ENCODE data around the gene SEMA4C.
"Not testable (repeated sequence)": the region's sequence is repeated elsewhere in the genome, so short reads cannot be mapped to it uniquely, and the experiment has no call there.

Gene SEMA4C

GRCh38 chr2:96897491-96898134 lies 27.7 kb upstream of the SEMA4C start:
- no peak overlapping the region for H3K27ac ChIP-seq (ENCODE audit: low read depth, low read length)
- H3K36me3 ChIP-seq (ENCODE audit: control insufficient read depth, insufficient read depth, low read length): no peaks in the 10 kb centered on the region
- H3K27me3 ChIP-seq (ENCODE audit: control insufficient read depth, insufficient read depth, low read length): no peaks in the 10 kb centered on the region
- H3K9me3 ChIP-seq (ENCODE audit: control insufficient read depth, insufficient read depth, low read length): no peaks in the 10 kb centered on the region
- peaks cover 14% of the 10 kb centered on the region; the same call in 1 of the 2 replicates for H3K4me1 ChIP-seq (ENCODE audit: control insufficient read depth, insufficient read depth, low read length)
- no peak overlapping the region for H3K9ac ChIP-seq (ENCODE audit: low read depth, low read length)
- no peak overlapping the region for H3K4me3 ChIP-seq (ENCODE audit: low read depth, low read length)

GRCh38 chr2:96895746-96896651 lies 26.1 kb upstream of the SEMA4C start:
- H3K4me3 ChIP-seq (ENCODE audit: low read depth, low read length): no peak overlapping the region
- no peaks in the 10 kb centered on the region for H3K36me3 ChIP-seq (ENCODE audit: control insufficient read depth, insufficient read depth, low read length)
- H3K4me1 ChIP-seq (ENCODE audit: control insufficient read depth, insufficient read depth, low read length): peaks cover 19% of the 10 kb centered on the region; the same call in 1 of the 2 replicates
- H3K27me3 ChIP-seq (ENCODE audit: control insufficient read depth, insufficient read depth, low read length): no peaks in the 10 kb centered on the region
- no peaks in the 10 kb centered on the region for H3K9me3 ChIP-seq (ENCODE audit: control insufficient read depth, insufficient read depth, low read length)
- H3K27ac ChIP-seq (ENCODE audit: low read depth, low read length): no peak overlapping the region
- no peak overlapping the region for H3K9ac ChIP-seq (ENCODE audit: low read depth, low read length)

GRCh38 chr2:96895032-96895745 lies 25.3 kb upstream of the SEMA4C start:
- H3K36me3 ChIP-seq (ENCODE audit: control insufficient read depth, insufficient read depth, low read length): no peaks in the 10 kb centered on the region
- no peak overlapping the region for H3K9ac ChIP-seq (ENCODE audit: low read depth, low read length)
- H3K27ac ChIP-seq (ENCODE audit: low read depth, low read length): no peak overlapping the region
- no peak overlapping the region for H3K4me3 ChIP-seq (ENCODE audit: low read depth, low read length)
- H3K27me3 ChIP-seq (ENCODE audit: control insufficient read depth, insufficient read depth, low read length): no peaks in the 10 kb centered on the region
- H3K9me3 ChIP-seq (ENCODE audit: control insufficient read depth, insufficient read depth, low read length): no peaks in the 10 kb centered on the region
- H3K4me1 ChIP-seq (ENCODE audit: control insufficient read depth, insufficient read depth, low read length): peaks cover 20% of the 10 kb centered on the region; the same call in 1 of the 2 replicates

GRCh38 chr2:96894151-96894531 lies 24.3 kb upstream of the SEMA4C start:
- H3K36me3 ChIP-seq (ENCODE audit: control insufficient read depth, insufficient read depth, low read length): no peaks in the 10 kb centered on the region
- H3K4me1 ChIP-seq (ENCODE audit: control insufficient read depth, insufficient read depth, low read length): peaks cover 20% of the 10 kb centered on the region; the same call in 1 of the 2 replicates
- no peak overlapping the region for H3K4me3 ChIP-seq (ENCODE audit: low read depth, low read length)
- no peak overlapping the region for H3K27ac ChIP-seq (ENCODE audit: low read depth, low read length)
- H3K9me3 ChIP-seq (ENCODE audit: control insufficient read depth, insufficient read depth, low read length): no peaks in the 10 kb centered on the region
- H3K9ac ChIP-seq (ENCODE audit: low read depth, low read length): no peak overlapping the region
- H3K27me3 ChIP-seq (ENCODE audit: control insufficient read depth, insufficient read depth, low read length): no peaks in the 10 kb centered on the region

- Histone ChIP-seq H3K36me3 (ENCODE audit: control insufficient read depth, insufficient read depth, low read length) (no peaks in the 10 kb centered on the region), H3K4me1 (ENCODE audit: control insufficient read depth, insufficient read depth, low read length) (peaks cover 20% of the 10 kb centered on the region; the same call in 1 of the 2 replicates), H3K9ac (ENCODE audit: low read depth, low read length) (no peak overlapping the region), H3K4me3 (ENCODE audit: low read depth, low read length) (no peak overlapping the region), H3K27me3 (ENCODE audit: control insufficient read depth, insufficient read depth, low read length) (no peaks in the 10 kb centered on the region), H3K9me3 (ENCODE audit: control insufficient read depth, insufficient read depth, low read length) (no peaks in the 10 kb centered on the region), H3K27ac (ENCODE audit: low read depth, low read length) (no peak overlapping the region)
These were observed 23.6 kb upstream of the SEMA4C start for GRCh38 chr2:96893289-96894150.

GRCh38 chr2:96891591-96892333 lies 21.9 kb upstream of the SEMA4C start:
- H3K36me3 ChIP-seq (ENCODE audit: control insufficient read depth, insufficient read depth, low read length): no peaks in the 10 kb centered on the region
- no peak overlapping the region for H3K9ac ChIP-seq (ENCODE audit: low read depth, low read length)
- no peak overlapping the region for H3K4me3 ChIP-seq (ENCODE audit: low read depth, low read length)
- H3K27ac ChIP-seq (ENCODE audit: low read depth, low read length): peak overlapping the region; percentile 11
- peaks cover 20% of the 10 kb centered on the region; the same call in 1 of the 2 replicates for H3K4me1 ChIP-seq (ENCODE audit: control insufficient read depth, insufficient read depth, low read length)
- no peaks in the 10 kb centered on the region for H3K27me3 ChIP-seq (ENCODE audit: control insufficient read depth, insufficient read depth, low read length)
- H3K9me3 ChIP-seq (ENCODE audit: control insufficient read depth, insufficient read depth, low read length): no peaks in the 10 kb centered on the region

GRCh38 chr2:96890726-96891385 lies 21.0 kb upstream of the SEMA4C start:
- Histone ChIP-seq H3K9ac (ENCODE audit: low read depth, low read length) (no peak overlapping the region), H3K27ac (ENCODE audit: low read depth, low read length) (no peak overlapping the region), H3K27me3 (ENCODE audit: control insufficient read depth, insufficient read depth, low read length) (no peaks in the 10 kb centered on the region), H3K36me3 (ENCODE audit: control insufficient read depth, insufficient read depth, low read length) (no peaks in the 10 kb centered on the region), H3K4me1 (ENCODE audit: control insufficient read depth, insufficient read depth, low read length) (peaks cover 14% of the 10 kb centered on the region; the same call in 1 of the 2 replicates), H3K9me3 (ENCODE audit: control insufficient read depth, insufficient read depth, low read length) (no peaks in the 10 kb centered on the region), H3K4me3 (ENCODE audit: low read depth, low read length) (no peak overlapping the region)

GRCh38 chr2:96890252-96890651 lies 20.4 kb upstream of the SEMA4C start:
- H3K4me1 ChIP-seq (ENCODE audit: control insufficient read depth, insufficient read depth, low read length): peaks cover 8% of the 10 kb centered on the region; the same call in 1 of the 2 replicates
- no peak overlapping the region for H3K27ac ChIP-seq (ENCODE audit: low read depth, low read length)
- H3K9me3 ChIP-seq (ENCODE audit: control insufficient read depth, insufficient read depth, low read length): no peaks in the 10 kb centered on the region
- H3K9ac ChIP-seq (ENCODE audit: low read depth, low read length): no peak overlapping the region
- no peaks in the 10 kb centered on the region for H3K27me3 ChIP-seq (ENCODE audit: control insufficient read depth, insufficient read depth, low read length)
- no peak overlapping the region for H3K4me3 ChIP-seq (ENCODE audit: low read depth, low read length)
- H3K36me3 ChIP-seq (ENCODE audit: control insufficient read depth, insufficient read depth, low read length): no peaks in the 10 kb centered on the region

- H3K4me3 ChIP-seq (ENCODE audit: low read depth, low read length); H3K9ac ChIP-seq (ENCODE audit: low read depth, low read length); H3K27ac ChIP-seq (ENCODE audit: low read depth, low read length); H3K9me3 ChIP-seq (ENCODE audit: control insufficient read depth, insufficient read depth, low read length); H3K4me1 ChIP-seq (ENCODE audit: control insufficient read depth, insufficient read depth, low read length); H3K27me3 ChIP-seq (ENCODE audit: control insufficient read depth, insufficient read depth, low read length); H3K36me3 ChIP-seq (ENCODE audit: control insufficient read depth, insufficient read depth, low read length): not testable (repeated sequence)
These were observed 19.6 kb upstream of the SEMA4C start for GRCh38 chr2:96889502-96889901.

Measured in HUES48 (cell line).